ENCODE measurements around the gene MYRFL. TPM values are rescaled to one million over a fixed set of nuclear protein-coding genes. Genes with fewer than 3 reads are reported as not detected.

Gene MYRFL
- polyA plus RNA-seq, 1 of the 3 experiments (the other 2 are of a cell fraction), result not detected

DNA sequence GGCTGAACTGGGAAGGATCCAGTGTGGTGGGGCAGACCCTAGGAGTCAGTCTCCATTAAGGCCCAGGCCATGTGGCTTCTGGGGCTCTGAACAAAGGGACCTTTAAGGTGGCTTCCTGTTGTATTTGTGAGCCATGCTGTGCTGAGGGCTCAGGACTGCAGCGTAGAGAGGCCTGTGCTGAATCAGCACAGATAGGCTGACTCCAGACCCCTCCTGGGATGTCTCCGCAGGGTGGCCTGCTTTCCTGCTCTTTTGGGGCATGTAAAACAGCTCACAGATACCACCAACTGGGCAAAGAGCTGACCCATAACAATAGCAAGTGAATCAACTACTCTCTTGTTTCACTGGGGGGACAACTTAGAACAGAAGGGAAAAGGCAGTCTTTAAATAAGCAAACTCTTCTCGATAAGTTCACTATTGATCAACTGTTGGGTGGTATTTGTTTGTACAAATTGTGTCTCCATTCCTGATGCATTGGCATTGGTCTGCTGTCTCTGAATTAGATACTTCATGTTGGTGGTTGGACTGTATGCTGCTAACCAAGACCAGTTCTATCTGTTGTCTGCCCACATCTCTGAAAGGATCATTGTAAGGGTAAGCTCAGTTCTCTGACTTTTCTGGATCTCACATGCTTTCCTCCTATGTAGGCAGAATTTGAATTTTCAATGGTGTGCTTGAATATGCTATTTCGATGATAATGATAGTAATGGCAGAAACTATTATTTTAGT is 71.8 kb downstream of the MYRFL start (continued):
- TF ChIP-seq RXRA (IDR thresholded peaks at IDR 0.05; ENCODE audit: borderline replicate concordance, low read depth) (no peak), TEAD4 (IDR thresholded peaks at IDR 0.05; ENCODE audit: borderline replicate concordance, insufficient read depth) (no peak), TAF1 (IDR thresholded peaks at IDR 0.05; ENCODE audit: borderline replicate concordance, low read depth, low read length) (no peak), MEF2A (IDR thresholded peaks at IDR 0.05; ENCODE audit: borderline replicate concordance, low read depth) (no peak), POLR2AphosphoS5 (IDR thresholded peaks at IDR 0.05; ENCODE audit: low read depth, low read length) (no peak), FOXM1 (IDR thresholded peaks at IDR 0.05; ENCODE audit: low read depth) (no peak), NFIC (IDR thresholded peaks at IDR 0.05; ENCODE audit: borderline replicate concordance) (no peak), MAX (IDR thresholded peaks at IDR 0.05; ENCODE audit: low read depth) (no peak), YY1 (IDR thresholded peaks at IDR 0.05; ENCODE audit: low read depth) (no peak), SIN3A (IDR thresholded peaks at IDR 0.05; ENCODE audit: borderline replicate concordance, low read depth, low read length) (no peak)
- TF ChIP-seq, protein P1, sequence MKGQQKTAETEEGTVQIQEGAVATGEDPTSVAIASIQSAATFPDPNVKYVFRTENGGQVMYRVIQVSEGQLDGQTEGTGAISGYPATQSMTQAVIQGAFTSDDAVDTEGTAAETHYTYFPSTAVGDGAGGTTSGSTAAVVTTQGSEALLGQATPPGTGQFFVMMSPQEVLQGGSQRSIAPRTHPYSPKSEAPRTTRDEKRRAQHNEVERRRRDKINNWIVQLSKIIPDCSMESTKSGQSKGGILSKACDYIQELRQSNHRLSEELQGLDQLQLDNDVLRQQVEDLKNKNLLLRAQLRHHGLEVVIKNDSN (IDR thresholded peaks at IDR 0.05; ENCODE audit: borderline replicate concordance, low read depth), result no peak
- TF ChIP-seq, protein P2, sequence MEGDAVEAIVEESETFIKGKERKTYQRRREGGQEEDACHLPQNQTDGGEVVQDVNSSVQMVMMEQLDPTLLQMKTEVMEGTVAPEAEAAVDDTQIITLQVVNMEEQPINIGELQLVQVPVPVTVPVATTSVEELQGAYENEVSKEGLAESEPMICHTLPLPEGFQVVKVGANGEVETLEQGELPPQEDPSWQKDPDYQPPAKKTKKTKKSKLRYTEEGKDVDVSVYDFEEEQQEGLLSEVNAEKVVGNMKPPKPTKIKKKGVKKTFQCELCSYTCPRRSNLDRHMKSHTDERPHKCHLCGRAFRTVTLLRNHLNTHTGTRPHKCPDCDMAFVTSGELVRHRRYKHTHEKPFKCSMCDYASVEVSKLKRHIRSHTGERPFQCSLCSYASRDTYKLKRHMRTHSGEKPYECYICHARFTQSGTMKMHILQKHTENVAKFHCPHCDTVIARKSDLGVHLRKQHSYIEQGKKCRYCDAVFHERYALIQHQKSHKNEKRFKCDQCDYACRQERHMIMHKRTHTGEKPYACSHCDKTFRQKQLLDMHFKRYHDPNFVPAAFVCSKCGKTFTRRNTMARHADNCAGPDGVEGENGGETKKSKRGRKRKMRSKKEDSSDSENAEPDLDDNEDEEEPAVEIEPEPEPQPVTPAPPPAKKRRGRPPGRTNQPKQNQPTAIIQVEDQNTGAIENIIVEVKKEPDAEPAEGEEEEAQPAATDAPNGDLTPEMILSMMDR (IDR thresholded peaks at IDR 0.05), result no peak

DNA sequence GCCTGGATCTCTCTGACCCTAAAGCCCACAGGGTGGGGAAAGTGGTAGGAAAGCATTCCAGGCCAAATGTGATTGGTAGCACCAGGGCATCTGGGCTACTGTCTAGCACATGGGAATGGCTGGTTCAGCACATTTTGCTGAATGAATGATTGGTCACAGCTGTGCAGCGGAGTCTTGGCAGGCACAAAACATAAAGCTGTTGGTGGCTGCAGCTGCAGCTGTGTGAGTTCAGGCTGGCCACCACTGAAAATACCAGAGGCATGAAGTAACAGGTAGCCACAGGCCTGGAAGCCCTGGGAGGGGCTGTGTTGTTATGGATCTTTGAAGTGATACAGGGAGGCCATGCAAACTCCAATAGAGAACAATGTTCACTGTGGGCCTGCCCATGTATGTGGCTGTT is 72.7 kb downstream of the MYRFL start:
- Histone ChIP-seq H4K20me1 (ENCODE audit: insufficient read depth) (no peaks in the 10 kb centered on the region), H3F3A (replicated peaks; ENCODE audit: insufficient read depth) (no peaks in the 10 kb centered on the region), H3K9me3 (no peaks in the 10 kb centered on the region), H3K27me3 (ENCODE audit: insufficient read depth) (no peaks in the 10 kb centered on the region), H3K4me1 (ENCODE audit: control insufficient read depth in 1 of 2, insufficient read depth in 2 of 2, low read depth in 1 of 2, low read length in 1 of 2) (peaks cover 4 to 7% of the 10 kb centered on the region in 2 experiments; a peak in 2 of 4 replicates), H3K27ac (ENCODE audit: low read depth in 2 of 2, low read length in 1 of 2) (no peak overlapping the region), H2AFZ (ENCODE audit: low read depth) (no peak overlapping the region), H3K79me2 (ENCODE audit: insufficient read depth) (no peaks in the 10 kb centered on the region), H3K4me2 (no peak overlapping the region), H3K4me3 (ENCODE audit: low read depth in 2 of 2, low read length in 1 of 2) (no peak overlapping the region), H3K36me3 (replicated peaks in 1 of 2; ENCODE audit: control insufficient read depth in 1 of 2, insufficient read depth in 2 of 2, low read length in 1 of 2) (no peaks in the 10 kb centered on the region), H3K9ac (no peak overlapping the region), H3K9me2 (no peaks in the 10 kb centered on the region)
- 67% methylated on average over 1 of the region's 1 CpG for WGBS (ENCODE audit: low lambda C conversion rate)
- CTCF ChIA-PET, result interaction anchor here (1.5 to 8.4 kb wide), 2 partner anchors 19 to 678 kb away, joined by 5 to 136 read pairs; no protein-coding TSS in a partner anchor
- DNase-seq, result no peak
- 0 out of 2 replicates have a peak, but pooled peaks have one; percentile 10 for TF ChIP-seq NFIC (IDR thresholded peaks at IDR 0.05; ENCODE audit: borderline replicate concordance)
- TF ChIP-seq, protein P3, sequence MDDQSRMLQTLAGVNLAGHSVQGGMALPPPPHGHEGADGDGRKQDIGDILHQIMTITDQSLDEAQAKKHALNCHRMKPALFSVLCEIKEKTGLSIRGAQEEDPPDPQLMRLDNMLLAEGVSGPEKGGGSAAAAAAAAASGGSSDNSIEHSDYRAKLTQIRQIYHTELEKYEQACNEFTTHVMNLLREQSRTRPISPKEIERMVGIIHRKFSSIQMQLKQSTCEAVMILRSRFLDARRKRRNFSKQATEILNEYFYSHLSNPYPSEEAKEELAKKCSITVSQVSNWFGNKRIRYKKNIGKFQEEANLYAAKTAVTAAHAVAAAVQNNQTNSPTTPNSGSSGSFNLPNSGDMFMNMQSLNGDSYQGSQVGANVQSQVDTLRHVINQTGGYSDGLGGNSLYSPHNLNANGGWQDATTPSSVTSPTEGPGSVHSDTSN (IDR thresholded peaks at IDR 0.05), result peak; percentile 8; the same call in 1 of the 2 replicates
- TF ChIP-seq JUND (IDR thresholded peaks at IDR 0.05), result no peak
- no peak for TF ChIP-seq EP300 (IDR thresholded peaks at IDR 0.05; ENCODE audit: borderline replicate concordance in 1 of 2, low read depth in 1 of 2, low read length in 1 of 2)
- no peak for TF ChIP-seq CHD2 (IDR thresholded peaks at IDR 0.05; ENCODE audit: low read length, partially characterized antibody)
- TF ChIP-seq TCF12 (IDR thresholded peaks at IDR 0.05), result peak; percentile 72
- POLR2A ChIA-PET, result no interaction called here

Data from SK-N-SH (cell line).